ENCODE data around the gene IL17C. TPM values are rescaled to one million over a fixed set of nuclear protein-coding genes. Genes with fewer than 3 reads are reported as not detected.
"Not testable (repeated sequence)": the region's sequence is repeated elsewhere in the genome, so short reads cannot be mapped to it uniquely, and the experiment has no call there.

Gene IL17C
- total RNA-seq, 2 donors from 2014 or later: 0.97 TPM; not detected in 1

DNA sequence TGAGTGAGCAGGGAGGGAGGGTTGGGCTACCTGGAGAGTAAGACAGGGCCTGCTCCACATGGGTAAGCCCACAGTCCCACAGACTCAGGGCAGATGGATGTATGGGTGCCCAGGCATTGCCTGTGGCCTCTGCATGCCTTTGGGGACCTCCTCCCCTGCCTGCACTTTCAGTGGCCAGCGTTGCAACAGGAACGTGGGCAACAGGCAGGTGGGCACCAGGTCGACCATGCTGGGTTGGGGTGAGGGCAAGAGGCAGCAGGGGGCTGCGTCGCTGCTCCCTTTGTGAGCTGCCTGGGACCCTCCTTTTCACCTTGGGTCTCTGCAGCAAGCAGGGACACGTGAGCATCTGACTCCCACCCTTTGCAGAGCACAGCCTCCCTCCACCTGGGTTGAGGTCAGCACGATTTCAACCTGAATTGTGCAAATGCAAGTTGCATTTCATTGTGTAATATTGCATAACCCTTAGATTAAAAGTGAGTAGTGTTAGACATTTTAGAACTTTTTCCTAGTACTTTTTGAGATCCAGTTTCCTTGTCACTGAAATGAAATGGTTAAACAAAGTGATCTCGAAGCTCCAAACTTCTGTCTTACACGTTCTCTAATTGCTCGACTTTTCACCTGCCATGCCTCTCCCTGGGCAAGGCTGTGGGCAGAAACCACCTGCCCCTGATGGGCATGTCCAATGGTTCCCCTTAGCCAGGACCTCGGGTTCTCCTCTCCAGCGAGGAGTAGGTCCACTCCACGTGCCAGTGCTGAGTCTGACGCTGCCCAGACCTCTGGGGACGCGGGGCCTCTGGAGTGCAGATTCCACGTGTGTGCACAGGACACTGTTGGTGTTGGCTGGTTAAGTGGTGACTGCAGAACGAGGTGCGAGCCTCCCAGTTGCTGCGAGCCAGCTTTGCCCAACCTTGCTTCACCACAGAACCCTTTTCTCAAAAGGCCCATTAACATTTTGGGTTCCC, 32.9 kb upstream of the IL17C start:
- Histone ChIP-seq H3K27me3 (replicated peaks; ENCODE audit: insufficient read depth) (no peaks in the 10 kb centered on the region), H3K36me3 (peaks cover 0 to 5% of the 10 kb centered on the region in 2 donors), H3K27ac (no peak overlapping the region), H3K4me1 (replicated peaks) (no peaks in the 10 kb centered on the region), H3K4me3 (no peak overlapping the region), H3K9me3 (no peaks in the 10 kb centered on the region)
- WGBS: 80% methylated on average over 20 of the region's 20 CpGs
- TF ChIP-seq, protein P1, sequence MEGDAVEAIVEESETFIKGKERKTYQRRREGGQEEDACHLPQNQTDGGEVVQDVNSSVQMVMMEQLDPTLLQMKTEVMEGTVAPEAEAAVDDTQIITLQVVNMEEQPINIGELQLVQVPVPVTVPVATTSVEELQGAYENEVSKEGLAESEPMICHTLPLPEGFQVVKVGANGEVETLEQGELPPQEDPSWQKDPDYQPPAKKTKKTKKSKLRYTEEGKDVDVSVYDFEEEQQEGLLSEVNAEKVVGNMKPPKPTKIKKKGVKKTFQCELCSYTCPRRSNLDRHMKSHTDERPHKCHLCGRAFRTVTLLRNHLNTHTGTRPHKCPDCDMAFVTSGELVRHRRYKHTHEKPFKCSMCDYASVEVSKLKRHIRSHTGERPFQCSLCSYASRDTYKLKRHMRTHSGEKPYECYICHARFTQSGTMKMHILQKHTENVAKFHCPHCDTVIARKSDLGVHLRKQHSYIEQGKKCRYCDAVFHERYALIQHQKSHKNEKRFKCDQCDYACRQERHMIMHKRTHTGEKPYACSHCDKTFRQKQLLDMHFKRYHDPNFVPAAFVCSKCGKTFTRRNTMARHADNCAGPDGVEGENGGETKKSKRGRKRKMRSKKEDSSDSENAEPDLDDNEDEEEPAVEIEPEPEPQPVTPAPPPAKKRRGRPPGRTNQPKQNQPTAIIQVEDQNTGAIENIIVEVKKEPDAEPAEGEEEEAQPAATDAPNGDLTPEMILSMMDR (IDR thresholded peaks at IDR 0.05): no peak
- no peak for TF ChIP-seq POLR2AphosphoS5 (IDR thresholded peaks at IDR 0.05)
- TF ChIP-seq POLR2A (IDR thresholded peaks at IDR 0.05): no peak
- DNase-seq (ENCODE audit: low spot score): no peak
- intact Hi-C loops (cut with DNase I): no loop called here

DNA sequence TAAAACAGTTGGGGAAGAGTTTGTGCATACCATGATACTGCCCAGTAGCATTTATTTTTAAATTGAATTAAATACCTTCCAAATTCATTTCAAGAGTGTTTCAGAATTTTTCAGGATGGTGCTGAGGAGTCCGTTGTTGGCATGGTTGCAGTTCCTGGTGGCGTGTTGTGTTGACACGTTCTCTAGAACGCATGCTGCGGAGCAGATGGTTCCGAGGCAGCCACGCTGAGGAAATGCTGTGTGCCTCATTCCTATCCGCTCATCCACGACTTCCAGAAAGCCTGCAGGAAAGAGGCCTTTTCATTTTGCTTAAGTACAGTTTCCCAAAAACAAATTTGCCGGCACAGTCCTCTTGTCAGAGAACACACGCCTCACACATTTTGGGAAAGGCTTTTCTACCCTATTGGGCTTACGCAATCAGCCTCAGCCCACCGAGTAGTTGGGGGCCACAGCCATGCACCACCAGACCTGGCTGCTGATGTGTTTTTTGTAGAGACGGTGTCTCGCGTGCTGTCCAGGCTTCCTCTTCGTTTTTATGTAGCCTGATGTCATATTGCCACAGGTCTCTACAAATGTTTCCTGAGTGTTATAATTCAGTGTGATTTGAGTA, 32.1 kb upstream of the IL17C start:
- no peaks in the 10 kb centered on the region for H3K27me3 ChIP-seq (replicated peaks; ENCODE audit: insufficient read depth)
- H3K9me3 ChIP-seq: no peaks in the 10 kb centered on the region
- intact Hi-C loops (cut with DNase I): no loop called here
- no peak overlapping the region for H3K4me3 ChIP-seq
- WGBS: 82% methylated on average over 17 of the region's 17 CpGs
- TF ChIP-seq, protein P1 (IDR thresholded peaks at IDR 0.05): no peak
- TF ChIP-seq POLR2AphosphoS5 (IDR thresholded peaks at IDR 0.05) (no peak), POLR2A (IDR thresholded peaks at IDR 0.05) (no peak)
- no peak overlapping the region for H3K27ac ChIP-seq
- no peaks in the 10 kb centered on the region for H3K4me1 ChIP-seq (replicated peaks)
- no peak for DNase-seq (ENCODE audit: low spot score)
- H3K36me3 ChIP-seq: no peaks in the 10 kb centered on the region

- TF ChIP-seq, protein P1 (IDR thresholded peaks at IDR 0.05): no peak
- no peak for TF ChIP-seq POLR2A (IDR thresholded peaks at IDR 0.05)
- TF ChIP-seq POLR2AphosphoS5 (IDR thresholded peaks at IDR 0.05): no peak
- no peaks in the 10 kb centered on the region for H3K27me3 ChIP-seq (replicated peaks; ENCODE audit: insufficient read depth)
- H3K36me3 ChIP-seq: no peaks in the 10 kb centered on the region
- H3K4me3 ChIP-seq: no peak overlapping the region
- H3K9me3 ChIP-seq: no peaks in the 10 kb centered on the region
- 77% methylated on average over 6 of the region's 6 CpGs for WGBS
- intact Hi-C loops (cut with DNase I): no loop called here
- DNase-seq (ENCODE audit: low spot score): no peak
- no peaks in the 10 kb centered on the region for H3K4me1 ChIP-seq (replicated peaks)
- no peak overlapping the region for H3K27ac ChIP-seq
Observed at GRCh38 chr16:88608076-88608475, 30.3 kb upstream of the IL17C start.

DNA sequence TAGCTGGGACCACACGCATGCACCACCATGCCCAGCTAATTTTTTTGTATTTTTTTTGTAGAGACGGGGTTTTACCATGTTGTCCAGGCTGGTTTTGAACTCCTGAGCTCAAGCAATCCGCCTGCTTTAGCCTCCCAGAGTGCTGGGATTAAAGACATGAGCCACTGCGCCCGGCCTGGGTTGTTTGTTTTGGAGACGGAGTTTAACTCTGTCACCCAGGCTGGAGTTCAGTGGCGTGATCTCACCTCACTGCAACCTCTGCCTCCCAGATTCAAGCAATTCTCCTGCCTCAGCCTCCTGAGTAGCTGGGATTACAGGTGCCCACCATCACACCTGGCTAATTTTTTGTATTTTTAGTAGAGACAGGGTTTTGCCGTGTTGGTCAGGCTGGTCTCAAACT, 28.9 kb upstream of the IL17C start:
- H3K4me1 ChIP-seq (replicated peaks); H3K27ac ChIP-seq; H3K4me3 ChIP-seq; H3K36me3 ChIP-seq; H3K27me3 ChIP-seq (replicated peaks; ENCODE audit: insufficient read depth); H3K9me3 ChIP-seq; intact Hi-C loops (cut with DNase I); DNase-seq (ENCODE audit: low spot score): not testable (repeated sequence)
- WGBS: 97% methylated on average over 8 of the region's 8 CpGs

DNA sequence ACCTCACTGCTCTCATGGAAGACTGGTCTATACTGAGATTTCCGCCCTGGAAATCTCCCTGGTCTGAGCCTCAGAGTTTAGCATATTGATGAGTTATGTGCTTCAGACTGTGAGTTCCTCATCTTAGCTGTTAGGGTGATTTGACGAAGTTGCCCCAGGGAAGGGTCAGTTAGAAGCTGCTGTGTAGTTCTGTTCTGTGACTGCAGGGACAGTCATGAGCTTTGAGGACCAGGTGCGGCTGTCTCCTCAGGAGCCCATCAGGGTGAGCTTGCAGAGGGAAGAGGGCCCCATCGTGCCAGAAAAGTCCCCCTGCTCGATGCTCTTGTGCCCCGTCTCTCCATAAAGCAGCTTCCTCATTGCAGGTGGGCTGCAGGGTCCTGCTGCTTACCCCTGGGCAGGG, 28.3 kb upstream of the IL17C start:
- DNase-seq (ENCODE audit: low spot score): no peak
- Histone ChIP-seq H3K36me3 (no peaks in the 10 kb centered on the region), H3K27me3 (replicated peaks; ENCODE audit: insufficient read depth) (no peaks in the 10 kb centered on the region), H3K9me3 (no peaks in the 10 kb centered on the region), H3K27ac (no peak overlapping the region), H3K4me3 (no peak overlapping the region), H3K4me1 (replicated peaks) (no peaks in the 10 kb centered on the region)
- TF ChIP-seq POLR2A (IDR thresholded peaks at IDR 0.05): no peak
- TF ChIP-seq POLR2AphosphoS5 (IDR thresholded peaks at IDR 0.05): no peak
- 90% methylated on average over 5 of the region's 6 CpGs for WGBS
- intact Hi-C loops (cut with DNase I): no loop called here

Measured in prostate gland (tissue), 2 donors.